ENCODE measurements around the gene CCR5.
"Not testable (repeated sequence)": the region's sequence is repeated elsewhere in the genome, so short reads cannot be mapped to it uniquely, and the experiment has no call there.

Gene CCR5

DNA sequence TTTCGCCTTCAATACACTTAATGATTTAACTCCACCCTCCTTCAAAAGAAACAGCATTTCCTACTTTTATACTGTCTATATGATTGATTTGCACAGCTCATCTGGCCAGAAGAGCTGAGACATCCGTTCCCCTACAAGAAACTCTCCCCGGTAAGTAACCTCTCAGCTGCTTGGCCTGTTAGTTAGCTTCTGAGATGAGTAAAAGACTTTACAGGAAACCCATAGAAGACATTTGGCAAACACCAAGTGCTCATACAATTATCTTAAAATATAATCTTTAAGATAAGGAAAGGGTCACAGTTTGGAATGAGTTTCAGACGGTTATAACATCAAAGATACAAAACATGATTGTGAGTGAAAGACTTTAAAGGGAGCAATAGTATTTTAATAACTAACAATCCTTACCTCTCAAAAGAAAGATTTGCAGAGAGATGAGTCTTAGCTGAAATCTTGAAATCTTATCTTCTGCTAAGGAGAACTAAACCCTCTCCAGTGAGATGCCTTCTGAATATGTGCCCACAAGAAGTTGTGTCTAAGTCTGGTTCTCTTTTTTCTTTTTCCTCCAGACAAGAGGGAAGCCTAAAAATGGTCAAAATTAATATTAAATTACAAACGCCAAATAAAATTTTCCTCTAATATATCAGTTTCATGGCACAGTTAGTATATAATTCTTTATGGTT is at the start of gene CCR5:
Gene CCR5, plus strand, starts transcription at position 108 of the 680 bp plus-strand sequence. CDS start 1,957 bp downstream, outside the sequence.
- no peak for DNase-seq (ENCODE audit: low read depth)

DNA sequence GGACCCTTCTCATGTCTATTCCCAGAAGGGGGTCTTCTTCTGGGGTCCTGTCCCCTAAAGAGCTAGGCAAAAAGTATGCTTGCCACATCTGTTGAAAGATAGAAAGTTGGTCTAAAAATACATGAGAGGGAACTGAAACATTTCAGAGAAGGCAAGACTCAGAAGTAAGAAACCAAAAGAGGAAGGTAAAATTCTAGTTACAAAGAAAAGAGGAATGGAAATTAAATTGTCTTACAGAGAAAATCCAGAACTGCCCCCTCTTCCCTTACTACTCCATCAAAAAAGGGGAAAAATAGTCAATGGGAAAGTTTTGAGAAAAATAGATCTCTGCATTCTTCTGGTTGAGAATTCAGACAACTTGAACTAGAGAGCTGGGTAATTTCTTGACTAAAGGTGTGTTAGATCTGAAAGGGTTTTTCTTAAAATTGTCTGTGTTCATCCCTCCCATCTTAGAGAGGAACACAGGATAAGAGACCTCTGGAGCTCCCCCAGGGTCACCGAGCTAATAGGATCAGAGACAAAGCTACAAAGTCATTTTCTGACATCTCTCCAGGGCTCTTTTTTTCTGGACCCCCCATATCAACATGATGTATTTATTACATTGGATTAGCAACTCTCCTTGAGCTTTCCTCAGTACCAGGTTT is 49.2 kb upstream of the CCR5 start:
- no peak for DNase-seq (ENCODE audit: low read depth)

DNA sequence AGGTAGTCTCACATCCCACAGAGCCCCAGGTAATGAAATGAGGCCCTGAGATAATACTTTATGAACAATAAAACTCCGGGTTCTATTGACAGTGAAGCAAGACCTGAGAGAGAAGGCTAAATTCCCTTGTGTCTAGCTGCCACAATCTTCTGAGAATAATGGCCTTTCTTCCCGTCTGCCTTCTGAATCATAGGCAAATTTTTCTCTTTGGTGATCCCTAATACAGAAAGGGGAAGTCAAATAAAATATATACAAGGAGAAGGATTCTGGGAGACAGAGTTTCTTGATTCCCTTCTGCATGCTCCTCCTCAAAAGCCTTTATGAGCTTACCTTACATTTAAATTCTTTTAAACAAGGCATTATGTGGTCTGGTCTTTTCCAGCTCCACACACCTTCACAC is 46.7 kb upstream of the CCR5 start:
- no peak for DNase-seq (ENCODE audit: low read depth)

- DNase-seq (ENCODE audit: low read depth): no peak
These were observed 45.0 kb upstream of the CCR5 start for GRCh38 chr3:46325645-46326300.

- not testable (repeated sequence) for DNase-seq (ENCODE audit: low read depth)
These were observed 40.1 kb upstream of the CCR5 start for GRCh38 chr3:46330676-46331075.

- DNase-seq (ENCODE audit: low read depth): no peak
These were observed 35.8 kb upstream of the CCR5 start for GRCh38 chr3:46334741-46335478.

- DNase-seq (ENCODE audit: low read depth): no peak
These were observed 35.2 kb upstream of the CCR5 start for GRCh38 chr3:46335541-46335940.

- no peak for DNase-seq (ENCODE audit: low read depth)
These were observed 32.8 kb upstream of the CCR5 start for GRCh38 chr3:46337911-46338310.

GRCh38 chr3:46338840-46339239 is 31.9 kb upstream of the CCR5 start:
- DNase-seq (ENCODE audit: low read depth): no peak

GRCh38 chr3:46344476-46344875 is 26.3 kb upstream of the CCR5 start:
- no peak for DNase-seq (ENCODE audit: low read depth)

DNA sequence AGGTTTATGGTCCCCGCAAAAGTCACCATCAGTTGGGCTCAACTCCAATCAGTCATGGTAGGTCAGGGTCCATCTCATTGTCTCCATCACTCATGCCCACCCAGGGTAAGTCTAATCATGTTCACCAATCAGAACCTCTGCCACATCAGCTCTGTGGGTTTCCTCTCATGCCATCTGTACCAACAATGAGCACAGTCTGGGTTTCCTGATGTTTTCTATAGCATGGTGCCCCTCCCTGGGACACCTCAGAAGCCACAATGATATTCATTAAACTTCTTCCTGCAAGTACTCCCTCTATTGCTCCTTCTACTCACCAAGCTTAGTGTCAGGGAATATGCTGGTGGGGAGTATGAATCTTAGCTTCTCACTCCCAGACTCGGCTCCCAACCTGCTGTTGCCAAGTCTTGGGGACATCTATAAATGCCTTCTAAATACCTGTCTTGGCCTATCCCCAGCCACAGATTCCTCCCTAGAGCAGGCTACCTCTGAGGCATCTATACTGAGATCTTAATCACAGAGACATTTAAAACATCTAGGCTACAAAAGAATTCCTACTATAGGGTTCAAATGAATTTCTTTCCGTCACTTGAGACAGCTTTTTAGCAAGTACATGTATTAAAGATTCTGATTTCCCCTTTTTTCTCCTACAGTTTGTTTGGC is 21.8 kb upstream of the CCR5 start:
- no peak for DNase-seq (ENCODE audit: low read depth)

DNA sequence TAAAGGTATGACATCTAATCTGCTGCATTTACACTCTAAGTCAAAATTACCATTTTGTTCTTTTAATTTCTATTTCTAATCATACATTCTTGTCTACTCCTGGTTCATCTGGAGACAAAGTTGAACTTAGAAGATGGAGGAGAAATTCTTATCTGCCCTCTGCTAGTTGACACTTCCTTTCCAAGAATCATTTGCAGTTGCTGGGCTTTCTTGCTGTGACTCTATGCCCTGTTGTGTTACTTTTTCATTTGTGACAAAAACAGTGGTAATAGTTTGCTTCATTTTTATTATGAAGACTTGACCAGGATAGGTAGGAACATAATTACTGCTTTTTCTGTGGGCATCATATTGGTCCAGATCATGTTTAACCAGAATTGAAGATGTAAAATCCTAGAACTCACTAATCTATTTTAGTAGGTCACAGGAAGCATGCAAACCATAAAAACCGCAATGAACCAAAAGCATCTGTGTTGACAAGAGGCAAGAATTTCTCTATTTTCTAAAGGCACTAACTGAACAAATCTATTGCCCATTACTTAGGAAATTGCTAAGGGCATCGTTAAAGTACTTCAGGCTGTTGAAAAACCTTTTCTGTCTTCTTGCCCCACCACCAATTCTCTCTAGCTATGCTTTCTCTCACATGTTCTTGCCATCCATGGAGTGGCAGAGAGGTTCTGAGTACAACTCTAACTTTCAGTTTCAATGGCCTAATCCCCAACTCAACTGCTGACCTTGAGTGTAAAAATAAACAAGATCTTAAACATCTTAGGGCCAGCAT is 21.1 kb upstream of the CCR5 start:
- no peak for DNase-seq (ENCODE audit: low read depth)

DNA sequence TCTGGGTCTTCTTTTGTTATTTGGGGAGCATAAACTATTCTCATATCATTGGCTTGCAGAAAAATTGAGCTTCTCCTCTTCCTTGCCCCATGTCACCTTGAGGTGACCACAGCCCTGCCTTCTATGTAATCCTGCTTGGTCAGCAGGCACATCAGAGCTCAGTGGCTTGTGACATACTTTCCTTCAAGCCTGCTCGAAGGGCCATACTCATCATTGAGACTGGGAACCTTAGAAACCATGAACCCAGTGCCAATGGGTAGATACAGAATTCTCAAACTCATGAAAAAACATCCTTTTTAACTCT is 20.5 kb upstream of the CCR5 start:
- DNase-seq (ENCODE audit: low read depth): no peak

GRCh38 chr3:46351646-46352045 is 19.1 kb upstream of the CCR5 start:
- no peak for DNase-seq (ENCODE audit: low read depth)

DNA sequence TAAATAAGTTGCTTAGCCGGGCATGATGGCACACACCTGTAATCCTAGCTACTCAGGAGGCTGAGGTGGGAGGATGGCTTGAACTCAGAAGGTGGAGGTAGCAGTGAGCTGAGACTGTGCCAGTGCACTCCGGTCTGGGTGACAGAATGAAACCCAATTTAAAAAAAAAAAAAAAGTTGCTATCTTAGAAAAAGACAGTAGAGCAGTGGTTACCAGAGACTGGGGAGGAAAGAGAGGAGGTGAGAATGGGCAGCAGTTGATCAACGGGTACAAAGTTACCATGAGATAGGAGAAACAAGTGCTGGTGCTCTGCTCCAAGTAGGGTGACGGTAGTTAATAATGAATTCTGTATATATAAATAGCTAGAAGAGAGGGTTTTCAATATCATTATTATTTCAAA is 17.7 kb upstream of the CCR5 start:
- DNase-seq (ENCODE audit: low read depth): no peak

- DNase-seq (ENCODE audit: low read depth): no peak
These were observed 16.9 kb upstream of the CCR5 start, which contains the start of gene CCR2 for GRCh38 chr3:46353647-46354410. TSS of gene CCR2 (plus strand) at chr3:46354111. CDS start at chr3:46357528, 3,417 bp downstream.

GRCh38 chr3:46354478-46354877 is 16.3 kb upstream of the CCR5 start:
- no peak for DNase-seq (ENCODE audit: low read depth)

- no peak for DNase-seq (ENCODE audit: low read depth)
These were observed 15.8 kb upstream of the CCR5 start for GRCh38 chr3:46354984-46355383.

- DNase-seq (ENCODE audit: low read depth): no peak
These were observed 14.5 kb upstream of the CCR5 start for GRCh38 chr3:46356276-46356675.

DNA sequence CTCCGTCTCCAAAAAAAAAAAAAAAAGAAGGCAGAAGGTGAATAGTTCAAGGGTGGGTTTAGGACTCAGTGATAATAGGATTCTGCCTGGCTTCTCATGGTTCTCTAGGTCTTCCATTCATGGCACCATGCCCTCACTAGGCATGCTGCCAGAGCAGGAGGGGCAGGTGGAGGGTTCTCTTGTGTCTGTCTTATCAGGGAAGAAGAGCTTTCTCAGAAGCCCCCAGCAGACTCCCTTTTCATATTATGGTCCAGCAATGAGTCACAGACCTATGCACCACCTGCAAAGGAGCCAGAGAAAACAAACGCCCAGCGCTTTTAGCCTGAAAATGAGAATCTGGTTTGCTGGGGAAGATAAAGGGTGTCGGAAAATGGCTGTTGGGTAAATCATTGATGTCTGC is 13.8 kb upstream of the CCR5 start:
- DNase-seq (ENCODE audit: low read depth): no peak

DNA sequence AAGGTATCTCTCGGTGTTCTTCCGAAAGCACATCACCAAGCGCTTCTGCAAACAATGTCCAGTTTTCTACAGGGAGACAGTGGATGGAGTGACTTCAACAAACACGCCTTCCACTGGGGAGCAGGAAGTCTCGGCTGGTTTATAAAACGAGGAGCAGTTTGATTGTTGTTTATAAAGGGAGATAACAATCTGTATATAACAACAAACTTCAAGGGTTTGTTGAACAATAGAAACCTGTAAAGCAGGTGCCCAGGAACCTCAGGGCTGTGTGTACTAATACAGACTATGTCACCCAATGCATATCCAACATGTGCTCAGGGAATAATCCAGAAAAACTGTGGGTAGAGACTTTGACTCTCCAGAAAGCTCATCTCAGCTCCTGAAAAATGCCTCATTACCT is 12.3 kb upstream of the CCR5 start:
- DNase-seq (ENCODE audit: low read depth): no peak

All from stimulated activated CD8-positive, alpha-beta memory T cell treated with anti-CD3 and anti-CD28 coated beads, Interleukin-15, amount 100 ng/mL, for 24 hours (primary cell).